Body of pancreas (tissue), 4 donors: Measurements from ENCODE around the gene IFI44L. TPM values are rescaled to one million over a fixed set of nuclear protein-coding genes. Genes with fewer than 3 reads are reported as not detected.

Experiments
- ATAC-seq: fragments of 150-250 bp; one replicate; pipeline ENCODE4 v1.9.1; 2016
- DNase-seq, 4 donors: peaks; one replicate each; pipeline ENCODE4 v3.0.0-alpha.2; 2019
- H3K27ac ChIP-seq, 4 donors: fragments of 200-600 bp; sonication (generic); 1 replicate in 3 of 4; 2 replicates in 1 of 4; pipeline versions ENCODE4 v1.5.1 to v1.6.1; 2016 to 2019; ENCODE audit warnings: mild to moderate bottlenecking in 1 of 4, mixed read lengths in 1 of 4, moderate library complexity in 1 of 4
- H3K27me3 ChIP-seq, 2 donors: fragments of 200-600 bp; sonication (generic); one replicate each; pipeline ENCODE4 v1.6.0; 2016; ENCODE audit warnings: mild to moderate bottlenecking in 1 of 2
- H3K36me3 ChIP-seq, 2 donors: fragments of 200-600 bp; sonication (generic); replicated peaks in 1 of 2; 2 replicates each; pipeline ENCODE4 v1.5.1; 2016; ENCODE audit warnings: low read depth in 2 of 2; ENCODE audit not compliant: insufficient read depth in 1 of 2
- H3K4me1 ChIP-seq: fragments of 200-600 bp; sonication (generic); one replicate; pipeline ENCODE4 v1.6.0; 2016
- H3K4me3 ChIP-seq, 2 donors: fragments of 200-600 bp; sonication (generic); 1 replicate in 1 of 2; 2 replicates in 1 of 2; pipeline ENCODE4 v1.5.1; 2016 to 2019
- H3K9me3 ChIP-seq, 3 donors: fragments of 200-600 bp; sonication (generic); 1 replicate in 2 of 3; 2 replicates in 1 of 3; pipeline ENCODE4 v1.5.1; 2016
- POLR2A ChIP-seq, 3 donors: fragments of 450-650 bp; IDR thresholded peaks; one replicate each; pipeline ENCODE4 v1.6.1; 2016; ENCODE audit warnings: antibody characterized with exemption in 3 of 3, mild to moderate bottlenecking in 2 of 3
- WGBS, 2 donors: methylation state at CpG; one replicate each; pipeline ENCODE4 v1.1.5; 2017; 5-methylcytosine and 5-hydroxymethylcytosine counted together
- intact Hi-C: fragments of 100-400 bp; cut with DNase I; formaldehyde crosslinking; loops from one replicate; pipeline ENCODE4 v1.15.1; 2023
- total RNA-seq, 2 donors: library from RNA; depleted of rRNA; stranded (reverse); fragments of >200 nt; gene quantifications; one replicate each; pipeline ENCODE4 v1.1.0, GENCODE V29; 2016
- TF ChIP-seq, protein P1 (sequence below), 7 experiments: fragments of 450-650 bp in 4 of 7; fragments of 200-600 bp in 3 of 7; sonication (generic) in 3 of 7; IDR thresholded peaks; one replicate each; pipeline ENCODE4 v1.5.1; 2016 to 2019; ENCODE audit warnings: antibody characterized with exemption in 7 of 7

IFI44L gene
- total RNA-seq, 2 donors from 2014 or later, result 0.99 to 3.9 TPM

GRCh38 chr1:78690516-78690915 lies 70.3 kb downstream of the IFI44L start:
- no peaks in the 10 kb centered on the region for H3K27me3 ChIP-seq
- ATAC-seq (no peak), DNase-seq (no peak)
- no peaks in the 10 kb centered on the region for H3K4me1 ChIP-seq
- no peak for TF ChIP-seq POLR2A (IDR thresholded peaks at IDR 0.05)
- TF ChIP-seq, protein P1, sequence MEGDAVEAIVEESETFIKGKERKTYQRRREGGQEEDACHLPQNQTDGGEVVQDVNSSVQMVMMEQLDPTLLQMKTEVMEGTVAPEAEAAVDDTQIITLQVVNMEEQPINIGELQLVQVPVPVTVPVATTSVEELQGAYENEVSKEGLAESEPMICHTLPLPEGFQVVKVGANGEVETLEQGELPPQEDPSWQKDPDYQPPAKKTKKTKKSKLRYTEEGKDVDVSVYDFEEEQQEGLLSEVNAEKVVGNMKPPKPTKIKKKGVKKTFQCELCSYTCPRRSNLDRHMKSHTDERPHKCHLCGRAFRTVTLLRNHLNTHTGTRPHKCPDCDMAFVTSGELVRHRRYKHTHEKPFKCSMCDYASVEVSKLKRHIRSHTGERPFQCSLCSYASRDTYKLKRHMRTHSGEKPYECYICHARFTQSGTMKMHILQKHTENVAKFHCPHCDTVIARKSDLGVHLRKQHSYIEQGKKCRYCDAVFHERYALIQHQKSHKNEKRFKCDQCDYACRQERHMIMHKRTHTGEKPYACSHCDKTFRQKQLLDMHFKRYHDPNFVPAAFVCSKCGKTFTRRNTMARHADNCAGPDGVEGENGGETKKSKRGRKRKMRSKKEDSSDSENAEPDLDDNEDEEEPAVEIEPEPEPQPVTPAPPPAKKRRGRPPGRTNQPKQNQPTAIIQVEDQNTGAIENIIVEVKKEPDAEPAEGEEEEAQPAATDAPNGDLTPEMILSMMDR (IDR thresholded peaks at IDR 0.05), result no peak
- no peak overlapping the region for H3K4me3 ChIP-seq
- 92 to 94% methylated on average over 3 of the region's 3 CpGs for WGBS, 2 donors
- no peaks in the 10 kb centered on the region for H3K36me3 ChIP-seq
- no peaks in the 10 kb centered on the region for H3K9me3 ChIP-seq
- no peak overlapping the region for H3K27ac ChIP-seq
- intact Hi-C loops, result no loop called here

DNA sequence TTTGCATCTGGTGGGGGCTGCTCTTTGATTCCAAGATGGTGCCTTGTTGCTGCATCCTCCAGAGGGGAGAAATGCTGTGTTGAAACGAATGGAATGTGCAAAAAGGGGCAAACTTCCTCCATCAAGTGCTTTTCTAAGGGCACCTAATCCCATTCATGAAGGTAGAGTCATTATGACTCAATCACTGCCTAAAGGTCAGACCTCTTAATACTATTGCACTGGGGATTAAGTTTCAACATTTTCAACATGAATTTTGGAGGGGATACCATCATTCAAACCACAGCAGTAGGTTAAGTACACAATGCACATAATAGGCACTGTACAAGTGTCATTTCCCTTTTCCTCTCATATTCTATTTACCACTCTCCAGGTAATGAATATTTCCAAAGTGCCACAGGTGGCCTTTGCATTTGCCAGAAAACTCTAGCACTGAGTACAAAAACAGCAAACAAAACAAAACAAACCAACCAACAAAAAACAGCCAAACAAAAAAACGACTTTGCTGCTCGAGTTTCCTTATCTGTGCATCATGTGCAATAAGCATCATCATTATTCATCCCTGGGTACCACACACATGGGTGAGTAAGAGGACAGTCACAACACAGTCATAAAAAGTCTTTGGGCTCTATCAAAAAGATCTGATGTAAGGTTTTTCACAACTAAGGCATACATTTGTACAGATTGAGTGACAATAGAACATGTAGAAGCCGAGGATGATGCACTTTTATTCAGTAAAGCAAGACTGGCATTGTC lies 71.9 kb downstream of the IFI44L start:
- WGBS, 2 donors, result 29 to 30% methylated on average over 4 of the region's 4 CpGs
- intact Hi-C loops, result no loop called here
- no peaks in the 10 kb centered on the region for H3K9me3 ChIP-seq
- H3K4me1 ChIP-seq, result no peaks in the 10 kb centered on the region
- no peak for ATAC-seq
- H3K4me3 ChIP-seq, result no peak overlapping the region
- H3K36me3 ChIP-seq, result no peaks in the 10 kb centered on the region
- no peak overlapping the region for H3K27ac ChIP-seq
- H3K27me3 ChIP-seq, result no peaks in the 10 kb centered on the region
- no peak for TF ChIP-seq POLR2A (IDR thresholded peaks at IDR 0.05)
- TF ChIP-seq, protein P1 (IDR thresholded peaks at IDR 0.05), result no peak
- no peak for DNase-seq

Other genes starting within 250 kb of the IFI44L start
- 1 to 10 TPM; 1.0 to 3.0 TPM for gene PTGFR, start 129.5 kb upstream of the IFI44L start, total RNA-seq
- 10 to 100 TPM; 14.5 to 17.6 TPM for gene IFI44, start 29.4 kb downstream of the IFI44L start, total RNA-seq